Fibroblast of the aortic adventitia (primary cell): ENCODE measurements around the gene SLC25A30. TPM values are rescaled to one million over a fixed set of nuclear protein-coding genes. Genes with fewer than 3 reads are reported as not detected.
"Not testable (repeated sequence)": the region's sequence is repeated elsewhere in the genome, so short reads cannot be mapped to it uniquely, and the experiment has no call there.

Experiments used
- DNase-seq: peaks from one replicate; pipeline ENCODE4 v3.0.0-alpha.2; 2010; ENCODE audit warnings: low read depth
- H3K4me3 ChIP-seq: 2 replicates; pipeline ENCODE4 v1.5.1; 2011; ENCODE audit warnings: low read depth, mild to moderate bottlenecking, control low read depth, low read length, moderate library complexity
- CTCF ChIP-seq: IDR thresholded peaks from 2 replicates; pipeline ENCODE4 v1.5.1; 2011; ENCODE audit warnings: mild to moderate bottlenecking, low read length, control low read depth, inconsistent platforms; ENCODE audit not compliant: insufficient read depth
- total RNA-seq: library from RNA; depleted of rRNA; stranded (reverse); fragments of >200 nt; gene quantifications from 2 replicates; pipeline ENCODE4 v1.2.3, GENCODE V29; 2012; ENCODE audit warnings: low replicate concordance

The SLC25A30 gene
- total RNA-seq, 1 donor: 10.4 TPM

- H3K4me3 ChIP-seq: no peak overlapping the region
- DNase-seq: no peak
- TF ChIP-seq CTCF: no peak
Observed at GRCh38 chr13:45433381-45433790, 15.2 kb upstream of the SLC25A30 start.

GRCh38 chr13:45432737-45433380 is 14.7 kb upstream of the SLC25A30 start:
- TF ChIP-seq CTCF: no peak
- H3K4me3 ChIP-seq: no peak overlapping the region
- no peak for DNase-seq

- not testable (repeated sequence) for H3K4me3 ChIP-seq, DNase-seq
Observed at GRCh38 chr13:45426056-45426841, 8.1 kb upstream of the SLC25A30 start.

- TF ChIP-seq CTCF: no peak
- no peak overlapping the region for H3K4me3 ChIP-seq
- no peak for DNase-seq
Observed at GRCh38 chr13:45422731-45423292, 4.6 kb upstream of the SLC25A30 start.

GRCh38 chr13:45419945-45420344 is 1.8 kb upstream of the SLC25A30 start:
- H3K4me3 ChIP-seq: no peak overlapping the region

GRCh38 chr13:45419389-45419788 is 1.2 kb upstream of the SLC25A30 start:
- not testable (repeated sequence) for H3K4me3 ChIP-seq

More at GRCh38 chr13:45419945-45420344, 1.8 kb upstream of the SLC25A30 start:
- DNase-seq: no peak
- no peak for TF ChIP-seq CTCF

GRCh38 chr13:45416516-45417128 is 1.6 kb downstream of the SLC25A30 start:
- no peak for TF ChIP-seq CTCF
- no peak for DNase-seq

More at GRCh38 chr13:45419389-45419788, 1.2 kb upstream of the SLC25A30 start:
- DNase-seq: not testable (repeated sequence)

More at GRCh38 chr13:45416516-45417128, 1.6 kb downstream of the SLC25A30 start:
- H3K4me3 ChIP-seq: peak overlapping the region; percentile 78
